ENCODE data around the gene SLC34A3. TPM values are rescaled to one million over a fixed set of nuclear protein-coding genes. Genes with fewer than 3 reads are reported as not detected.
A peak's percentile ranks its signal among the peaks of the same experiment; 100 is the strongest.

The SLC34A3 gene
- total and polyA plus RNA-seq, 12 donors = not detected

DNA sequence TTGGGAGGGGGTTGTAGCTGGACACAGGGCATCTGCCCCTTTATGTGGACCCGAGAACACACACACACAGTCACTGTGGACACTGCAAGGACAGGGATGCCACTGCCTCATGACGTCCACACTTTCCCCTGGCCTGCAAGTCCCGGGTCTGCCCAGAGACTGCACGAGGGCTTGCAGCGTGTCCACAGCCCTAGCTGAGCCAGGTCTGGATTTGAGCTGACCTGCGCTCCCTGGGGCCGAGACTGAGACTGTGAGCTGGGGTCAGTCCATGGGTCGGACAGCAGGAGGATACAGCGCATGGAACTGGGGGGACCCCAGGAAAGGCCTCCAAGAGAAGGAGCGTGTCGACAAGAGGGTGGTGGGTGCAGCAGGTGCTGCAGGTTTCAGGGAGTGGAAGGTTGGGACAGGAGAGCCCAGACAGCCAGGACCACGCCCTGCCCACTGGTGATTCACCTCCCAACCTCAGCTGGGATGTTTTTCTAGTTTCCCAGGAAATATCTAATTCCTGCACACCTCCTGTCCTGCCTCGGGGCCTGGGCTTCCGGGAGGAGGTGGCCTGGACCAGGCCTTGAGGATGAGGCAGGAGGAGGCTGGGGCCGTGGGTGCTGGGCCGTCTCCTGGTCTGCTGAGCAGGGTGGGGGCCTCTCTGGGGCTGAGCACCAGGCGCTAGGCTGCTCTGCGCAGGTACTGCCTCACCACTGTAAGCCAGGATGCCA lies 4.2 kb upstream of the SLC34A3 start:
- DNase-seq = no peak
- 74 to 78% methylated on average over 18 of the region's 18 CpGs for WGBS, 2 donors
- Histone ChIP-seq H3K4me1 (peaks cover 7 to 27% (median 21%) of the 10 kb centered on the region in 9 donors), H3K27me3 (peaks cover 9 to 36% (median 35%) of the 10 kb centered on the region in 7 donors), H3K27ac (no peak overlapping the region), H3K9me3 (no peaks in the 10 kb centered on the region), H3K4me3 (no peak overlapping the region), H3K36me3 (no peaks in the 10 kb centered on the region)
- intact Hi-C loops (cut with DNase I) = loop anchor here in 8 of 10 donors (1.0 to 5.0 kb wide), 8 partner anchors 34 to 110 kb away; partner anchors contain the start of genes ANAPC2 (in 1 of the 8) and SSNA1 (in 1 of the 8)
- TF ChIP-seq, protein P1, sequence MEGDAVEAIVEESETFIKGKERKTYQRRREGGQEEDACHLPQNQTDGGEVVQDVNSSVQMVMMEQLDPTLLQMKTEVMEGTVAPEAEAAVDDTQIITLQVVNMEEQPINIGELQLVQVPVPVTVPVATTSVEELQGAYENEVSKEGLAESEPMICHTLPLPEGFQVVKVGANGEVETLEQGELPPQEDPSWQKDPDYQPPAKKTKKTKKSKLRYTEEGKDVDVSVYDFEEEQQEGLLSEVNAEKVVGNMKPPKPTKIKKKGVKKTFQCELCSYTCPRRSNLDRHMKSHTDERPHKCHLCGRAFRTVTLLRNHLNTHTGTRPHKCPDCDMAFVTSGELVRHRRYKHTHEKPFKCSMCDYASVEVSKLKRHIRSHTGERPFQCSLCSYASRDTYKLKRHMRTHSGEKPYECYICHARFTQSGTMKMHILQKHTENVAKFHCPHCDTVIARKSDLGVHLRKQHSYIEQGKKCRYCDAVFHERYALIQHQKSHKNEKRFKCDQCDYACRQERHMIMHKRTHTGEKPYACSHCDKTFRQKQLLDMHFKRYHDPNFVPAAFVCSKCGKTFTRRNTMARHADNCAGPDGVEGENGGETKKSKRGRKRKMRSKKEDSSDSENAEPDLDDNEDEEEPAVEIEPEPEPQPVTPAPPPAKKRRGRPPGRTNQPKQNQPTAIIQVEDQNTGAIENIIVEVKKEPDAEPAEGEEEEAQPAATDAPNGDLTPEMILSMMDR (IDR thresholded peaks at IDR 0.05) = no peak
- no peak for ATAC-seq

DNA sequence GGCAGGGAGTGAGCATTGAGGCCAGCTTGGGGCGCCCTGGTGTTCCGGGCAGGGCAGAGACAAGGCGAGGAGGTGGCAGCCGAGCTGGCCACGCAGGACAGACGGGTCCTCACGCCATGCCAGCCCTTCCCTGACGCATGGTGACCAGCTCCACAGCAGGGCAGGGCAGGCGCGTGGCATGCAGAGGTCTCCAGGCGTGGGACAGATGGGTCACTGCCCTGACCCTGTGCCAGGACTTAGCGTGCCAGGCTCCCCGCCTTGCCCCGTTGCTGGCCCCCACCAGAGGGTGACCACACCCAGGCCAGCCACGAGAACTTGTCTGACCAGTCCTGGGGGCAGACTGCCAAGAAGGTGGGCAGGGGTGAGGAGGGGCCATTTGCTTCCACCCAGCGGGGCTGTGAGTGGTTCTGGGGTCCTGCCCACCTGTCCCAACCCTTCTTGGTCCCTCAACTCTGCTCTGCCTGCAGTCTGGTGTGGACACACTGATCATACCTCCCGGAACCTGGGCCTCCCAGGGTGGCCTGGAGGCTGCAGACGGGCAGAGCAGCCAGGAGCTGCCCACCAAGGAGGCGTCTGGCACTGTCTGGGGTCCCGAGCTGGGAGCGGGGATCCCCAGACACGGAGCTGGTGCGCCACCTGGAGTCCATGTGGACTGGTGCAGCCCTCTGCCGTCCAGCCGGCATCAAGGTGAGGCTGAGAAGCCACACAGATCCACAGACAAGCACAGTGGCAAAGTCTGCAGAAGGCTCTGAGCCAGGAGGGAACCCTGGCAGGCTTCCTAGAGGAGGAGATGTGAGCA lies 3.4 kb upstream of the SLC34A3 start, which contains the start of gene RNF224:
RNF224 (plus strand) TSS at position 449 of the 799 bp plus-strand sequence. CDS start 834 bp downstream, outside the sequence.
- H3K4me1 ChIP-seq = peaks cover 7 to 24% (median 18%) of the 10 kb centered on the region in 9 donors
- WGBS, 2 donors = 41% methylated on average over 25 of the region's 25 CpGs
- no peak within 1 kb of the TSS for H3K4me3 ChIP-seq
- H3K27me3 ChIP-seq = peaks cover 16 to 44% (median 43%) of the 10 kb centered on the region in 7 donors
- DNase-seq = peak; percentile 65 to 78
- H3K9me3 ChIP-seq = no peaks in the 10 kb centered on the region
- TF ChIP-seq, protein P1 (IDR thresholded peaks at IDR 0.05) = peak; percentile 76 to 93 (median 88)
- intact Hi-C loops (cut with DNase I) = loop anchor here in 8 of 10 donors (1.0 to 5.0 kb wide), 8 partner anchors 35 to 110 kb away; partner anchors contain the start of genes ANAPC2 (in 1 of the 8) and SSNA1 (in 1 of the 8)
- no peaks in the 10 kb centered on the region for H3K36me3 ChIP-seq
- ATAC-seq = peak in 5 of 8 donors; percentile 12 to 34 (median 25)
- no peak within 1 kb of the TSS for H3K27ac ChIP-seq

DNA sequence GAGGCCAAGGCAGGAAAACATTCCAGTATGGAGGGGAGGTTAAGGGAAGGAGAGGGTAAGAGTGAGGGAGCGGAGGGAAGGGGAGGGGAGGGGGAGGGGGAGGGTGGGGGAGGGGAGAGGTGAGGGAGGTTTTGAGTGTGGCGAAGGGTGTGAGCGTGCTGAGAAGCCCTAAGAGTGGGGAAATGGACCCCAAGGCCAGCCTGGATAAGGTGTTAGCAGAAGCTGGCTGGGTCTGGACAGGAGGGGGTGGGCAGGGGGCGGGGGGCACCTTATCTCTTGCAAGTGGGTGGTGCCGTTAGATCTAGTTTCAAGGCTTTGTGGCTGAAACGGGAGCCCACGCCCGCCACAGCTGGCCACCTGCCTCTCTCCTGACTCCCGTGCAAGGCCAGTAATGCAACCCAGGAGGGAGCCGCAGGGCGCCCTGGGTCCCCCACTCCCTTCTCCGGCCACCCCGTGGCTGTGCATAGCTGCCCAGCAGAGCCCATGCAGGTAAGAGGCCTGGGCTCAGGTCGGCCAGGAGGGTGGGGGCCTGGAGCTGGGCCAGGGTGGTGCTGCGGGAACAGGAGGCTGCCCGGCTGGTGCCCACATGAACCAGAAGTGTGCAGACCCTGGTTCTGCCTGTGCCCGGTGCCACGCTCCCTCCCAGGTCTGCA lies 2.7 kb upstream of the SLC34A3 start:
- no peaks in the 10 kb centered on the region for H3K9me3 ChIP-seq
- DNase-seq = no peak
- H3K27ac ChIP-seq = no peak overlapping the region
- TF ChIP-seq, protein P1 (IDR thresholded peaks at IDR 0.05) = no peak
- H3K4me1 ChIP-seq = peaks cover under 1 to 17% (median 11%) of the 10 kb centered on the region in 9 donors
- H3K4me3 ChIP-seq = no peak overlapping the region
- intact Hi-C loops (cut with DNase I) = loop anchor here (1.0 to 5.0 kb wide), 8 partner anchors 36 to 111 kb away; partner anchors contain the start of genes ANAPC2 (in 1 of the 10) and SSNA1 (in 1 of the 10)
- no peaks in the 10 kb centered on the region for H3K36me3 ChIP-seq
- 39 to 43% methylated on average over 18 of the region's 18 CpGs for WGBS, 2 donors
- ATAC-seq = no peak
- peaks cover 16 to 51% (median 50%) of the 10 kb centered on the region in 7 donors for H3K27me3 ChIP-seq

Measured in heart right ventricle (tissue), 16 donors.